Karpas-422 (cell line): ENCODE measurements around the gene IRF5. TPM values are rescaled to one million over a fixed set of nuclear protein-coding genes. Genes with fewer than 3 reads are reported as not detected.

Source experiments
- DNase-seq: peaks from one replicate; pipeline ENCODE4 v3.0.0-alpha.2; 2015
- H2AFZ ChIP-seq: fragments of 200-600 bp; sonication (generic); 2 replicates; pipeline ENCODE4 v1.6.1; 2014; ENCODE audit warnings: antibody characterized with exemption, low read length, mixed read lengths
- H3K27ac ChIP-seq: fragments of 200-600 bp; sonication (generic); 2 replicates; pipeline ENCODE4 v1.5.1; 2014; ENCODE audit warnings: mild to moderate bottlenecking, low read length, moderate library complexity
- H3K27me3 ChIP-seq: fragments of 200-600 bp; sonication (generic); 2 replicates; pipeline ENCODE4 v1.6.1; 2014; ENCODE audit warnings: low read length, mixed read lengths
- H3K36me3 ChIP-seq: fragments of 200-600 bp; sonication (generic); 2 replicates; pipeline ENCODE4 v1.6.1; 2014; ENCODE audit warnings: low read length, mixed read lengths; ENCODE audit not compliant: insufficient read depth
- H3K4me1 ChIP-seq: fragments of 200-600 bp; sonication (generic); 2 replicates; pipeline ENCODE4 v1.6.1; 2014; ENCODE audit warnings: mild to moderate bottlenecking, low read length, mixed read lengths
- H3K4me2 ChIP-seq: fragments of 200-600 bp; sonication (generic); 2 replicates; pipeline ENCODE4 v1.6.1; 2014; ENCODE audit warnings: low read length, low read depth, mild to moderate bottlenecking; ENCODE audit not compliant: poor library complexity, severe bottlenecking
- H3K4me3 ChIP-seq: fragments of 200-600 bp; sonication (generic); 2 replicates; pipeline ENCODE4 v1.5.1; 2014; ENCODE audit warnings: mild to moderate bottlenecking, antibody characterized with exemption, low read length, mixed read lengths
- H3K79me2 ChIP-seq: fragments of 200-600 bp; sonication (generic); 2 replicates; pipeline ENCODE4 v1.6.1; 2014; ENCODE audit warnings: mild to moderate bottlenecking, low read length, mixed read lengths
- H3K9ac ChIP-seq: fragments of 200-600 bp; sonication (generic); 2 replicates; pipeline ENCODE4 v1.6.0; 2014; ENCODE audit warnings: low read length
- H3K9me2 ChIP-seq: fragments of 200-600 bp; sonication (generic), shearing (Covaris generic); replicated peaks from 2 replicates; pipeline ENCODE4 v1.6.0; 2014; ENCODE audit warnings: mild to moderate bottlenecking, low read length, moderate library complexity; ENCODE audit not compliant: insufficient read depth
- H3K9me3 ChIP-seq: fragments of 300-700, 200-600 bp; sonication (generic); 2 replicates; pipeline ENCODE4 v1.6.1; 2014; ENCODE audit warnings: low read length, mixed read lengths
- H4K20me1 ChIP-seq: fragments of 200-600 bp; sonication (generic); 2 replicates; pipeline ENCODE4 v1.6.1; 2014; ENCODE audit warnings: mild to moderate bottlenecking, antibody characterized with exemption, low read length, low read depth; ENCODE audit not compliant: insufficient read depth
- total RNA-seq: library from RNA; depleted of rRNA; stranded (reverse); fragments of >200 nt; shearing (Covaris generic); gene quantifications from 2 replicates; pipeline ENCODE4 v1.2.3, GENCODE V29; 2014; ENCODE audit warnings: low replicate concordance

Gene IRF5
- total RNA-seq, 1 experiment from 2014 or later = 7.8 TPM

GRCh38 chr7:128892521-128893250 lies 45.0 kb upstream of the IRF5 start:
- H3K79me2 ChIP-seq = no peaks in the 10 kb centered on the region
- no peak overlapping the region for H3K9ac ChIP-seq
- no peak overlapping the region for H3K4me2 ChIP-seq
- no peaks in the 10 kb centered on the region for H3K9me2 ChIP-seq
- no peaks in the 10 kb centered on the region for H3K4me1 ChIP-seq
- no peaks in the 10 kb centered on the region for H4K20me1 ChIP-seq
- H3K27ac ChIP-seq = no peak overlapping the region
- DNase-seq = no peak
- H3K9me3 ChIP-seq = no peaks in the 10 kb centered on the region
- H3K36me3 ChIP-seq = no peaks in the 10 kb centered on the region
- H3K27me3 ChIP-seq = no peaks in the 10 kb centered on the region
- no peak overlapping the region for H3K4me3 ChIP-seq
- H2AFZ ChIP-seq = no peak overlapping the region

- Histone ChIP-seq H3K27ac (no peak overlapping the region), H3K4me2 (no peak overlapping the region), H4K20me1 (no peaks in the 10 kb centered on the region), H3K9me3 (no peaks in the 10 kb centered on the region), H3K9me2 (no peaks in the 10 kb centered on the region), H2AFZ (no peak overlapping the region), H3K79me2 (no peaks in the 10 kb centered on the region), H3K4me3 (no peak overlapping the region), H3K36me3 (no peaks in the 10 kb centered on the region), H3K4me1 (no peaks in the 10 kb centered on the region), H3K27me3 (no peaks in the 10 kb centered on the region), H3K9ac (no peak overlapping the region)
- DNase-seq = no peak
These were observed 44.3 kb upstream of the IRF5 start for GRCh38 chr7:128893251-128894100.

GRCh38 chr7:128894101-128894440 lies 43.7 kb upstream of the IRF5 start:
- no peaks in the 10 kb centered on the region for H4K20me1 ChIP-seq
- no peak for DNase-seq
- no peaks in the 10 kb centered on the region for H3K9me2 ChIP-seq
- no peak overlapping the region for H3K27ac ChIP-seq
- H3K4me2 ChIP-seq = no peak overlapping the region
- no peaks in the 10 kb centered on the region for H3K9me3 ChIP-seq
- no peaks in the 10 kb centered on the region for H3K4me1 ChIP-seq
- H3K36me3 ChIP-seq = no peaks in the 10 kb centered on the region
- H3K79me2 ChIP-seq = no peaks in the 10 kb centered on the region
- no peak overlapping the region for H2AFZ ChIP-seq
- no peak overlapping the region for H3K9ac ChIP-seq
- H3K27me3 ChIP-seq = no peaks in the 10 kb centered on the region
- H3K4me3 ChIP-seq = no peak overlapping the region

GRCh38 chr7:128895320-128895719 lies 42.4 kb upstream of the IRF5 start:
- H3K79me2 ChIP-seq = no peaks in the 10 kb centered on the region
- no peak for DNase-seq

GRCh38 chr7:128899392-128899791 lies 38.3 kb upstream of the IRF5 start:
- no peak for DNase-seq
- H4K20me1 ChIP-seq = no peaks in the 10 kb centered on the region
- no peaks in the 10 kb centered on the region for H3K9me2 ChIP-seq
- no peak overlapping the region for H3K4me3 ChIP-seq
- H3K27ac ChIP-seq = no peak overlapping the region
- H3K36me3 ChIP-seq = no peaks in the 10 kb centered on the region
- H3K79me2 ChIP-seq = no peaks in the 10 kb centered on the region
- no peak overlapping the region for H2AFZ ChIP-seq
- no peaks in the 10 kb centered on the region for H3K4me1 ChIP-seq
- H3K4me2 ChIP-seq = no peak overlapping the region
- H3K9me3 ChIP-seq = no peaks in the 10 kb centered on the region
- no peaks in the 10 kb centered on the region for H3K27me3 ChIP-seq
- no peak overlapping the region for H3K9ac ChIP-seq

More at GRCh38 chr7:128895320-128895719, 42.4 kb upstream of the IRF5 start:
- Histone ChIP-seq H3K27me3 (no peaks in the 10 kb centered on the region), H3K9ac (no peak overlapping the region), H3K4me1 (no peaks in the 10 kb centered on the region), H2AFZ (no peak overlapping the region), H4K20me1 (no peaks in the 10 kb centered on the region), H3K4me2 (no peak overlapping the region), H3K27ac (no peak overlapping the region), H3K4me3 (no peak overlapping the region), H3K36me3 (no peaks in the 10 kb centered on the region), H3K9me3 (no peaks in the 10 kb centered on the region), H3K9me2 (no peaks in the 10 kb centered on the region)

- Histone ChIP-seq H2AFZ (no peak overlapping the region), H3K79me2 (no peaks in the 10 kb centered on the region), H3K27ac (no peak overlapping the region), H3K9ac (no peak overlapping the region), H4K20me1 (no peaks in the 10 kb centered on the region), H3K27me3 (no peaks in the 10 kb centered on the region), H3K9me2 (no peaks in the 10 kb centered on the region), H3K4me3 (no peak overlapping the region), H3K4me1 (no peaks in the 10 kb centered on the region), H3K36me3 (no peaks in the 10 kb centered on the region), H3K4me2 (no peak overlapping the region), H3K9me3 (no peaks in the 10 kb centered on the region)
- DNase-seq = no peak
These were observed 37.5 kb upstream of the IRF5 start for GRCh38 chr7:128900237-128900636.

GRCh38 chr7:128902761-128903585 lies 34.8 kb upstream of the IRF5 start:
- no peak overlapping the region for H2AFZ ChIP-seq
- H3K4me2 ChIP-seq = no peak overlapping the region
- H3K9ac ChIP-seq = no peak overlapping the region

More at GRCh38 chr7:128902761-128903585, 34.8 kb upstream of the IRF5 start:
- H4K20me1 ChIP-seq = no peaks in the 10 kb centered on the region
- no peaks in the 10 kb centered on the region for H3K36me3 ChIP-seq
- H3K27me3 ChIP-seq = no peaks in the 10 kb centered on the region
- H3K9me2 ChIP-seq = no peaks in the 10 kb centered on the region
- no peak overlapping the region for H3K27ac ChIP-seq
- DNase-seq = no peak
- H3K79me2 ChIP-seq = no peaks in the 10 kb centered on the region
- H3K9me3 ChIP-seq = no peaks in the 10 kb centered on the region
- no peaks in the 10 kb centered on the region for H3K4me1 ChIP-seq
- H3K4me3 ChIP-seq = no peak overlapping the region
